Measurements from ENCODE around the gene ARNT2.
"Not testable (repeated sequence)": the region's sequence is repeated elsewhere in the genome, so short reads cannot be mapped to it uniquely, and the experiment has no call there.

The ARNT2 gene

GRCh38 chr15:80633221-80633620 lies 229.0 kb downstream of the ARNT2 start:
- no peak for DNase-seq

- DNase-seq, result no peak
Observed at GRCh38 chr15:80635953-80636352, 231.8 kb downstream of the ARNT2 start.

- DNase-seq, result no peak
Observed at GRCh38 chr15:80636675-80637074, 232.5 kb downstream of the ARNT2 start.

- DNase-seq, result no peak
Observed at GRCh38 chr15:80637747-80638146, 233.6 kb downstream of the ARNT2 start.

- DNase-seq, result no peak
Observed at GRCh38 chr15:80638553-80639167, 234.5 kb downstream of the ARNT2 start.

GRCh38 chr15:80639168-80639555 lies 235.0 kb downstream of the ARNT2 start:
- DNase-seq, result no peak

- DNase-seq, result no peak
Observed at GRCh38 chr15:80640531-80641121, 236.4 kb downstream of the ARNT2 start.

- no peak for DNase-seq
Observed at GRCh38 chr15:80641384-80641783, 237.2 kb downstream of the ARNT2 start.

- DNase-seq, result no peak
Observed at GRCh38 chr15:80643431-80643951, 239.3 kb downstream of the ARNT2 start.

- no peak for DNase-seq
Observed at GRCh38 chr15:80645494-80646065, 241.4 kb downstream of the ARNT2 start.

- not testable (repeated sequence) for DNase-seq
Observed at GRCh38 chr15:80647424-80647823, 243.2 kb downstream of the ARNT2 start.

Data from CD4-positive, alpha-beta T cell treated with Interferon alpha-2 for 1 hour (primary cell).